HG03520 (cell line): ENCODE measurements around the gene ORC5.
"Not testable (repeated sequence)": the region's sequence is repeated elsewhere in the genome, so short reads cannot be mapped to it uniquely, and the experiment has no call there.

Experiments
- ATAC-seq: cut with Tn5 transposase; IDR thresholded peaks from one replicate; pipeline ENCODE4 v1.9.1; 2021; ENCODE audit warnings: mild to moderate bottlenecking, moderate library complexity; ENCODE audit not compliant: unreplicated experiment

Gene ORC5

GRCh38 chr7:104207731-104208420, at the start of gene ORC5:
Gene ORC5 (minus strand): TSS chr7:104208013. CDS start chr7:104207904, 109 bp downstream.
- peak; percentile 100 for ATAC-seq

- ATAC-seq, result no peak
Observed at GRCh38 chr7:104255616-104256015, 47.8 kb upstream of the ORC5 start.

- ATAC-seq, result no peak
Observed at GRCh38 chr7:104255194-104255593, 47.4 kb upstream of the ORC5 start.

GRCh38 chr7:104254696-104255095, 46.9 kb upstream of the ORC5 start:
- no peak for ATAC-seq

GRCh38 chr7:104252409-104253134, 44.8 kb upstream of the ORC5 start:
- no peak for ATAC-seq

GRCh38 chr7:104242638-104243037, 34.8 kb upstream of the ORC5 start:
- no peak for ATAC-seq

- ATAC-seq, result no peak
Observed at GRCh38 chr7:104241538-104242209, 33.9 kb upstream of the ORC5 start.

- no peak for ATAC-seq
Observed at GRCh38 chr7:104241135-104241534, 33.3 kb upstream of the ORC5 start.

GRCh38 chr7:104240401-104240800, 32.6 kb upstream of the ORC5 start:
- ATAC-seq, result no peak

- not testable (repeated sequence) for ATAC-seq
Observed at GRCh38 chr7:104234990-104235389, 27.2 kb upstream of the ORC5 start.

- ATAC-seq, result peak; percentile 94
Observed at GRCh38 chr7:104231054-104232046, 23.5 kb upstream of the ORC5 start.

GRCh38 chr7:104230606-104231005, 22.8 kb upstream of the ORC5 start:
- no peak for ATAC-seq

- ATAC-seq, result no peak
Observed at GRCh38 chr7:104228442-104228841, 20.6 kb upstream of the ORC5 start.

- no peak for ATAC-seq
Observed at GRCh38 chr7:104225451-104225850, 17.6 kb upstream of the ORC5 start.

GRCh38 chr7:104217620-104218019, 9.8 kb upstream of the ORC5 start:
- ATAC-seq, result no peak

GRCh38 chr7:104209063-104209462, 1.2 kb upstream of the ORC5 start:
- no peak for ATAC-seq

- ATAC-seq, result no peak
Observed at GRCh38 chr7:104208421-104208780, 588 bp upstream of the ORC5 start.

- ATAC-seq, result peak; percentile 24
Observed at GRCh38 chr7:104207348-104207730, 474 bp downstream of the ORC5 start.

- no peak for ATAC-seq
Observed at GRCh38 chr7:104206841-104207240, 972 bp downstream of the ORC5 start.

- ATAC-seq, result no peak
Observed at GRCh38 chr7:104198673-104199278, 9.0 kb downstream of the ORC5 start.
